HG02610 (cell line): ENCODE results near the gene CDC20B.

Source experiments
- ATAC-seq: cut with Tn5 transposase; IDR thresholded peaks from one replicate; pipeline ENCODE4 v1.9.1; 2021; ENCODE audit warnings: mild to moderate bottlenecking, moderate library complexity; ENCODE audit not compliant: unreplicated experiment

CDC20B gene

GRCh38 chr5:55172937-55173686 lies at the start of gene CDC20B:
CDC20B (minus strand) TSS chr5:55173177; CDS start chr5:55173000, 177 bp downstream.
- peak; percentile 93 for ATAC-seq

- ATAC-seq: no peak
Observed at GRCh38 chr5:55222092-55222984, 49.4 kb upstream of the CDC20B start.

- no peak for ATAC-seq
Observed at GRCh38 chr5:55220433-55221185, 47.6 kb upstream of the CDC20B start.

- no peak for ATAC-seq
Observed at GRCh38 chr5:55219770-55220169, 46.8 kb upstream of the CDC20B start.

- ATAC-seq: no peak
Observed at GRCh38 chr5:55218967-55219366, 46.0 kb upstream of the CDC20B start.

- no peak for ATAC-seq
Observed at GRCh38 chr5:55211184-55211874, 38.4 kb upstream of the CDC20B start.

GRCh38 chr5:55205001-55205400 lies 32.0 kb upstream of the CDC20B start:
- no peak for ATAC-seq

- no peak for ATAC-seq
Observed at GRCh38 chr5:55191165-55191564, 18.2 kb upstream of the CDC20B start.

- no peak for ATAC-seq
Observed at GRCh38 chr5:55188656-55189540, 15.9 kb upstream of the CDC20B start.

GRCh38 chr5:55187370-55187769 lies 14.4 kb upstream of the CDC20B start:
- ATAC-seq: no peak

GRCh38 chr5:55180016-55180415 lies 7.0 kb upstream of the CDC20B start:
- no peak for ATAC-seq

GRCh38 chr5:55177078-55177477 lies 4.1 kb upstream of the CDC20B start:
- ATAC-seq: no peak

GRCh38 chr5:55176176-55176818 lies 3.3 kb upstream of the CDC20B start:
- ATAC-seq: no peak

GRCh38 chr5:55175781-55176175 lies 2.8 kb upstream of the CDC20B start:
- ATAC-seq: no peak

GRCh38 chr5:55173687-55174230 lies 782 bp upstream of the CDC20B start:
- no peak for ATAC-seq

GRCh38 chr5:55172051-55172899 lies 702 bp downstream of the CDC20B start:
- ATAC-seq: peak; percentile 59

GRCh38 chr5:55171471-55171870 lies 1.5 kb downstream of the CDC20B start:
- no peak for ATAC-seq

- ATAC-seq: no peak
Observed at GRCh38 chr5:55162666-55163065, 10.3 kb downstream of the CDC20B start.
